HG02759 (cell line): ENCODE data around the gene ALX3.
A peak's percentile ranks its signal among the peaks of the same experiment; 100 is the strongest.
"Not testable (repeated sequence)": the region's sequence is repeated elsewhere in the genome, so short reads cannot be mapped to it uniquely, and the experiment has no call there.

Source experiments
- ATAC-seq: cut with Tn5 transposase; IDR thresholded peaks from one replicate; pipeline ENCODE4 v1.9.1; 2021; ENCODE audit warnings: mild to moderate bottlenecking, moderate library complexity; ENCODE audit not compliant: unreplicated experiment

The ALX3 gene

GRCh38 chr1:110089561-110090275 is 19.2 kb upstream of the ALX3 start:
- no peak for ATAC-seq

- ATAC-seq: no peak
These were observed 18.4 kb upstream of the ALX3 start for GRCh38 chr1:110088739-110089316.

- peak; percentile 68 for ATAC-seq
These were observed 17.6 kb upstream of the ALX3 start for GRCh38 chr1:110087812-110088738.

GRCh38 chr1:110086961-110087360 is 16.5 kb upstream of the ALX3 start:
- no peak for ATAC-seq

GRCh38 chr1:110085671-110086070 is 15.2 kb upstream of the ALX3 start:
- no peak for ATAC-seq

GRCh38 chr1:110084227-110085078 is 14.0 kb upstream of the ALX3 start:
- ATAC-seq: no peak

- no peak for ATAC-seq
These were observed 13.4 kb upstream of the ALX3 start for GRCh38 chr1:110083866-110084226.

- ATAC-seq: no peak
These were observed 12.8 kb upstream of the ALX3 start for GRCh38 chr1:110083061-110083865.

- ATAC-seq: no peak
These were observed 12.0 kb upstream of the ALX3 start for GRCh38 chr1:110082477-110082876.

GRCh38 chr1:110081061-110081460 is 10.6 kb upstream of the ALX3 start:
- ATAC-seq: no peak

- ATAC-seq: not testable (repeated sequence)
These were observed 9.5 kb upstream of the ALX3 start for GRCh38 chr1:110079995-110080394.

GRCh38 chr1:110076789-110077500 is 6.5 kb upstream of the ALX3 start:
- no peak for ATAC-seq

- no peak for ATAC-seq
These were observed 3.7 kb upstream of the ALX3 start for GRCh38 chr1:110074166-110074565.

GRCh38 chr1:110070282-110070669 is 196 bp downstream of the ALX3 start:
- no peak for ATAC-seq

- no peak for ATAC-seq
These were observed 829 bp downstream of the ALX3 start for GRCh38 chr1:110069404-110070281.

- no peak for ATAC-seq
These were observed 1.6 kb downstream of the ALX3 start for GRCh38 chr1:110068646-110069403.

GRCh38 chr1:110067893-110068645 is 2.4 kb downstream of the ALX3 start:
- no peak for ATAC-seq
